ENCODE data around the gene XPC. TPM values are rescaled to one million over a fixed set of nuclear protein-coding genes. Genes with fewer than 3 reads are reported as not detected.

XPC gene
- total RNA-seq, 6 experiments from 2014 or later, result 14.4 to 23.1 (median 20.0) TPM

DNA sequence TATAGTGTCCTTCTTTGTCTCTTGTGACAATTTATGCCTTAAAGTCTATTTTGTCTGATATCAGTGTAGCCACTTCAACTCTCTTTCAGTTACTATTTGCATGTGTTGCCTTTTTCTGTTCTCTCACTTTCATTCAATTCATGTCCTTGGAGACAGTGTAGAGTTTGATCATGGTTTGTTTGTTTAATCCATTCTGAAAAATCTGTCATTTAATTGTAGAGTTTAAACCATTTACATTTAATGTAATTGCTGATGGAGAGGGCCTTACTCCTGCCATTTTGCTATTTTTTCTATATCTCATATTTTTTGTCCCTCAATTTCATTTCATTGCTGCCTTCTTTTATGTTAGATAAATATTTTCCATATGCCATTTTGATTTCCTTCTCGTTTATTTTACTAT lies 42.5 kb upstream of the XPC start:
- Histone ChIP-seq H3K4me3 (no peak overlapping the region), H3K36me3 (no peaks in the 10 kb centered on the region), H3K27me3 (no peaks in the 10 kb centered on the region), H3K4me1 (no peaks in the 10 kb centered on the region), H3K9me3 (no peaks in the 10 kb centered on the region), H3K27ac (no peak overlapping the region)
- DNase-seq (no peak), ATAC-seq (no peak)
- intact Hi-C loops (cut with DNase I), result no loop called here
- no peak for TF ChIP-seq POLR2A (IDR thresholded peaks at IDR 0.05)
- TF ChIP-seq, protein P1, sequence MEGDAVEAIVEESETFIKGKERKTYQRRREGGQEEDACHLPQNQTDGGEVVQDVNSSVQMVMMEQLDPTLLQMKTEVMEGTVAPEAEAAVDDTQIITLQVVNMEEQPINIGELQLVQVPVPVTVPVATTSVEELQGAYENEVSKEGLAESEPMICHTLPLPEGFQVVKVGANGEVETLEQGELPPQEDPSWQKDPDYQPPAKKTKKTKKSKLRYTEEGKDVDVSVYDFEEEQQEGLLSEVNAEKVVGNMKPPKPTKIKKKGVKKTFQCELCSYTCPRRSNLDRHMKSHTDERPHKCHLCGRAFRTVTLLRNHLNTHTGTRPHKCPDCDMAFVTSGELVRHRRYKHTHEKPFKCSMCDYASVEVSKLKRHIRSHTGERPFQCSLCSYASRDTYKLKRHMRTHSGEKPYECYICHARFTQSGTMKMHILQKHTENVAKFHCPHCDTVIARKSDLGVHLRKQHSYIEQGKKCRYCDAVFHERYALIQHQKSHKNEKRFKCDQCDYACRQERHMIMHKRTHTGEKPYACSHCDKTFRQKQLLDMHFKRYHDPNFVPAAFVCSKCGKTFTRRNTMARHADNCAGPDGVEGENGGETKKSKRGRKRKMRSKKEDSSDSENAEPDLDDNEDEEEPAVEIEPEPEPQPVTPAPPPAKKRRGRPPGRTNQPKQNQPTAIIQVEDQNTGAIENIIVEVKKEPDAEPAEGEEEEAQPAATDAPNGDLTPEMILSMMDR (IDR thresholded peaks at IDR 0.05), result no peak
- 36% methylated on average over 1 of the region's 1 CpG for WGBS (ENCODE audit: insufficient coverage, low coverage, low lambda C conversion rate, missing lambda C conversion rate)

DNA sequence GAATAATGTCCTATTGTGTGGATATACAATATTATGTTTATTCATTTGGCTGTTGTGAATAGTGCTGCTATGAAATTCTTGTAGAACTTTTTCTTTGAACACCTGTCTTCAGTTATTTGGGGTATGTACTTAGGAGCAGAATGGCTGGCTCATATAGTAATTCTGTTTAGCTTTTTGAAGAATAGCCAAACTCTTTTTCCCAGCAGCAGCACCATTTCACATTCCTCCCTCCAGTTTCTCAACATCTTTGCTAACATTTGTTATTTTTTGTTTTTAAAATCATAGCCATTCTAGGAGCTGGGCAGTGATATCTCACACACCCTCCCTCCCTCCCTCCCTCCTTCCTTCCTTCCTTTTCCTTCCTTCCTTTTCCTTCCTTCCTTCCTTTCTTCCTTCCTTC lies 40.0 kb upstream of the XPC start:
- Histone ChIP-seq H3K9me3 (no peaks in the 10 kb centered on the region), H3K4me3 (no peak overlapping the region), H3K27me3 (no peaks in the 10 kb centered on the region), H3K27ac (no peak overlapping the region), H3K4me1 (no peaks in the 10 kb centered on the region), H3K36me3 (no peaks in the 10 kb centered on the region)
- no peak for DNase-seq
- TF ChIP-seq, protein P1 (IDR thresholded peaks at IDR 0.05), result no peak
- no peak for TF ChIP-seq POLR2A (IDR thresholded peaks at IDR 0.05)
- intact Hi-C loops (cut with DNase I), result no loop called here
- no peak for ATAC-seq

DNA sequence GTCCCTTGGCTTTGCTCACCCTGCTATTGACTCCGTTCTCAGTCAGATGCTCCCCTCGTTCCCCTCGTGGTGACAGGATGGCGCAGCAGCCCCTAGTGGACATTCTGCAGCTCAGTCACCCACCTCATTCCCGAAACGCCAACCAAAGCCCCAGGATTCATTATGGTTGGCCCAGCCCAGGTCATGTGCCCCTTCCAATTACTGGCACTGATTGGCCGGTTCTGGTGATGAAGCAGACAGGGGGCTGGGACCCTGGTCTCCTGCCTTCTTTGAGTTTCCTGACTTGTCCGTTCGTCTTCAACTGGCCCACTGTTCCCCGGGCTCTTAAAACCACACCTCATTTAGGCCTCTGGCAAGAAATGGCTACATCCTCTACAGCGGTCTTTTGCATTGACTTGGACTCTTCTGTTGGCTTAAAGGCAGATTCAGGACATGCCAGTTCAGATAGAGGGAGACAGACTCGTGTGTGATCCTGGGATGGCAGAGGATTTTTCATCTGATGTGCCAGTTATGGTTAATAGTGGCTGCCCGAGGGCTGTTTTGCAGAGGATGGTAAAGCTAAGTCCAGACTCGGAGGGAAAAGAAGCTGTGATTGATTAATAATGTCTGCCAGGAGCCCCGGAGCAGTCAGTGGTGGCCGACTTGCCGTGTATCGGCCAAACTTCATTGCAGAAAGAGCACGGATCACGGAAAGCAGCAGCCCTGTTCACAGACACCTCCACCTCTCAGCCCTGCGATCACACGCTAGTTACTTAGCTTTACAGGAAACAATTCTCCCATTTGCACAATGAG lies 38.1 kb upstream of the XPC start:
- H3K27me3 ChIP-seq, result no peaks in the 10 kb centered on the region
- no peaks in the 10 kb centered on the region for H3K36me3 ChIP-seq
- peak in 1 of 3 donors; percentile 33 for DNase-seq
- no peaks in the 10 kb centered on the region for H3K9me3 ChIP-seq
- peak; percentile 27 to 81 (median 58) for ATAC-seq
- H3K4me1 ChIP-seq, result no peaks in the 10 kb centered on the region
- H3K27ac ChIP-seq, result no peak overlapping the region
- WGBS (ENCODE audit: insufficient coverage, low coverage, low lambda C conversion rate, missing lambda C conversion rate), result 73% methylated on average over 15 of the region's 22 CpGs
- H3K4me3 ChIP-seq, result no peak overlapping the region
- intact Hi-C loops (cut with DNase I), result no loop called here
- TF ChIP-seq, protein P1 (IDR thresholded peaks at IDR 0.05), result no peak
- TF ChIP-seq POLR2A (IDR thresholded peaks at IDR 0.05), result no peak

GRCh38 chr3:14214764-14215163 lies 36.4 kb upstream of the XPC start:
- Histone ChIP-seq H3K36me3 (no peaks in the 10 kb centered on the region), H3K4me3 (no peak overlapping the region), H3K4me1 (no peaks in the 10 kb centered on the region), H3K27ac (no peak overlapping the region), H3K9me3 (no peaks in the 10 kb centered on the region), H3K27me3 (no peaks in the 10 kb centered on the region)
- DNase-seq, result no peak
- intact Hi-C loops (cut with DNase I), result no loop called here
- ATAC-seq, result no peak
- no peak for TF ChIP-seq POLR2A (IDR thresholded peaks at IDR 0.05)
- TF ChIP-seq, protein P1 (IDR thresholded peaks at IDR 0.05), result no peak
- 90% methylated on average over 4 of the region's 4 CpGs for WGBS (ENCODE audit: insufficient coverage, low coverage, low lambda C conversion rate, missing lambda C conversion rate)

Data from right lobe of liver (tissue), 6 donors.